Ishikawa (cell line): Measurements from ENCODE around the gene ROBO2.

Experiments used
- EGR1 ChIP-seq: IDR thresholded peaks from 2 replicates; pipeline ENCODE4 v1.6.1; 2012
- EP300 ChIP-seq: IDR thresholded peaks from 2 replicates; pipeline ENCODE4 v1.6.1; 2012; ENCODE audit warnings: borderline replicate concordance
- NFIC ChIP-seq: IDR thresholded peaks from 2 replicates; pipeline ENCODE4 v1.6.1; 2012
- RAD21 ChIP-seq: IDR thresholded peaks from 2 replicates; pipeline ENCODE4 v1.6.1; 2012; ENCODE audit warnings: low read depth
- TAF1 ChIP-seq: IDR thresholded peaks from 2 replicates; pipeline ENCODE4 v1.6.1; 2012; ENCODE audit warnings: low read depth, mild to moderate bottlenecking
- TEAD4 ChIP-seq: IDR thresholded peaks from 2 replicates; pipeline ENCODE4 v1.6.1; 2012
- YY1 ChIP-seq: IDR thresholded peaks from 2 replicates; pipeline ENCODE4 v1.6.1; 2012; ENCODE audit warnings: low read depth
- ZBTB7A ChIP-seq: IDR thresholded peaks from 2 replicates; pipeline ENCODE4 v1.6.1; 2012; ENCODE audit warnings: low read depth
- TF ChIP-seq, protein P1 (sequence below): IDR thresholded peaks from 2 replicates; pipeline ENCODE4 v1.6.1; 2012
- TF ChIP-seq, protein P2 (sequence below): IDR thresholded peaks from 2 replicates; pipeline ENCODE4 v1.6.1; 2012; ENCODE audit warnings: low read depth, mild to moderate bottlenecking

DNA sequence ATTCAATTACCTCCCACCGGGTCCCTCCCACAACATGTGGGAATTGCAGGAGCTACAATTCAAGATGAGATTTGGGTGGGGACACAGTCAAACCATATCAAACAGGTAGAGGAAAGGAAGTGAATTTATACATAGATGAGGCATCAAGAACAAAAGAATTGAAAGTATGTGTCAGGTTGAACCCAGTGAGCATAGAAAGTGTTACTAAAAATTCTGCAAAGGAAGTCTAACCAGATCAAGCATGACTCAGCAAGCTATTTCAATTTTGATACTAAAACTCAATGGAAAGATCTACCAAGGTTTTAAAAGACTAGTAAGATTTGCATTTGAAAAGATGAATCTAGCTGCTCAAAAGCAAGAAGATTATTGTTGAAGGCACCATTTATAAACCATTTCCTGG is 323.0 kb downstream of the ROBO2 start:
- TF ChIP-seq EGR1 (no peak), YY1 (no peak), TAF1 (no peak), ZBTB7A (no peak), NFIC (no peak), TEAD4 (no peak), EP300 (no peak), RAD21 (no peak)
- TF ChIP-seq, protein P1, sequence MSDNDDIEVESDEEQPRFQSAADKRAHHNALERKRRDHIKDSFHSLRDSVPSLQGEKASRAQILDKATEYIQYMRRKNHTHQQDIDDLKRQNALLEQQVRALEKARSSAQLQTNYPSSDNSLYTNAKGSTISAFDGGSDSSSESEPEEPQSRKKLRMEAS, result no peak
- TF ChIP-seq, protein P2, sequence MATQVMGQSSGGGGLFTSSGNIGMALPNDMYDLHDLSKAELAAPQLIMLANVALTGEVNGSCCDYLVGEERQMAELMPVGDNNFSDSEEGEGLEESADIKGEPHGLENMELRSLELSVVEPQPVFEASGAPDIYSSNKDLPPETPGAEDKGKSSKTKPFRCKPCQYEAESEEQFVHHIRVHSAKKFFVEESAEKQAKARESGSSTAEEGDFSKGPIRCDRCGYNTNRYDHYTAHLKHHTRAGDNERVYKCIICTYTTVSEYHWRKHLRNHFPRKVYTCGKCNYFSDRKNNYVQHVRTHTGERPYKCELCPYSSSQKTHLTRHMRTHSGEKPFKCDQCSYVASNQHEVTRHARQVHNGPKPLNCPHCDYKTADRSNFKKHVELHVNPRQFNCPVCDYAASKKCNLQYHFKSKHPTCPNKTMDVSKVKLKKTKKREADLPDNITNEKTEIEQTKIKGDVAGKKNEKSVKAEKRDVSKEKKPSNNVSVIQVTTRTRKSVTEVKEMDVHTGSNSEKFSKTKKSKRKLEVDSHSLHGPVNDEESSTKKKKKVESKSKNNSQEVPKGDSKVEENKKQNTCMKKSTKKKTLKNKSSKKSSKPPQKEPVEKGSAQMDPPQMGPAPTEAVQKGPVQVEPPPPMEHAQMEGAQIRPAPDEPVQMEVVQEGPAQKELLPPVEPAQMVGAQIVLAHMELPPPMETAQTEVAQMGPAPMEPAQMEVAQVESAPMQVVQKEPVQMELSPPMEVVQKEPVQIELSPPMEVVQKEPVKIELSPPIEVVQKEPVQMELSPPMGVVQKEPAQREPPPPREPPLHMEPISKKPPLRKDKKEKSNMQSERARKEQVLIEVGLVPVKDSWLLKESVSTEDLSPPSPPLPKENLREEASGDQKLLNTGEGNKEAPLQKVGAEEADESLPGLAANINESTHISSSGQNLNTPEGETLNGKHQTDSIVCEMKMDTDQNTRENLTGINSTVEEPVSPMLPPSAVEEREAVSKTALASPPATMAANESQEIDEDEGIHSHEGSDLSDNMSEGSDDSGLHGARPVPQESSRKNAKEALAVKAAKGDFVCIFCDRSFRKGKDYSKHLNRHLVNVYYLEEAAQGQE, result no peak
